ENCODE results near the gene PIK3C3. TPM values are rescaled to one million over a fixed set of nuclear protein-coding genes. Genes with fewer than 3 reads are reported as not detected.
"Not testable (repeated sequence)": the region's sequence is repeated elsewhere in the genome, so short reads cannot be mapped to it uniquely, and the experiment has no call there.

PIK3C3 gene
- total RNA-seq, 1 donor from 2014 or later: 32.5 TPM

- DNase-seq (ENCODE audit: low spot score): no peak
- intact Hi-C loops (cut with DNase I): no loop called here
Measured at GRCh38 chr18:42005782-42006181, 50.7 kb downstream of the PIK3C3 start.

DNA sequence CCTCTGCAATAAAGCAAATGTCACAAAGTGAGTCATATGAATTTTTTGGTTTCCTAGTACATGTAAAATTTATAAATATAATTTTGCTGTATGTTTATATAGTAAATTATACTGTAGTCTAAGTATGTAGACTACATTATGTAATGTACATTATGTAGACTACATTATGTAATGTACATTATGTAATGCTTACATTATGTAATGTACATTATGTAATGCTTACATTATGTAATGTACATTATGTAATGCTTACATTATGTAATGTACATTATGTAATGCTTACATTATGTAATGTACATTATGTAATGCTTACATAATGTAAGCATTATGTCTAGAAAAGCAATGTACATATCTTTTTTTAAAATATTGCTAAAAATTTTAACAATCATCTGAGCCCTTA, 54.4 kb downstream of the PIK3C3 start:
- intact Hi-C loops (cut with DNase I); DNase-seq (ENCODE audit: low spot score): not testable (repeated sequence)

DNA sequence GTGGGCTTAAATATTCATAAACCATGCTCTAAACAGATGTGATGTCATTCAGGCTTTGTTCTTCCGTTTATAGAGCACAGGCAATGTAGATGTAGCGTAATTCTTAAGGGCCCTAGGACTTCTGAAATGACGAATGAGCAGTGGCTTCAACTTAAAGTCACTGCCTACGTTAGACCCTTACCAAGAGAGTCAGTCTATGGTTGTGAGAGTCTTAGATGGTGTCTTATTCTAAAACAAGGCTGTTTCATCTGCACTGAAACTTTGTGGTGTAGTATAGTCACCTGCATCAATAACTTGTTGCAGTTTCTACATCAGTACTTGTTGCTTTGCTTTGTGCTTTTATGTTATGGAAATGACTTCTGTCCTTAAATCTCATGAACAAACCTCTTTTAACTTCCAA, 56.0 kb downstream of the PIK3C3 start:
- intact Hi-C loops (cut with DNase I): no loop called here
- no peak for DNase-seq (ENCODE audit: low spot score)

GRCh38 chr18:42018831-42019230, 63.8 kb downstream of the PIK3C3 start:
- DNase-seq (ENCODE audit: low spot score): no peak
- intact Hi-C loops (cut with DNase I): no loop called here

GRCh38 chr18:42024131-42024530, 69.1 kb downstream of the PIK3C3 start:
- intact Hi-C loops (cut with DNase I): no loop called here
- no peak for DNase-seq (ENCODE audit: low spot score)

DNA sequence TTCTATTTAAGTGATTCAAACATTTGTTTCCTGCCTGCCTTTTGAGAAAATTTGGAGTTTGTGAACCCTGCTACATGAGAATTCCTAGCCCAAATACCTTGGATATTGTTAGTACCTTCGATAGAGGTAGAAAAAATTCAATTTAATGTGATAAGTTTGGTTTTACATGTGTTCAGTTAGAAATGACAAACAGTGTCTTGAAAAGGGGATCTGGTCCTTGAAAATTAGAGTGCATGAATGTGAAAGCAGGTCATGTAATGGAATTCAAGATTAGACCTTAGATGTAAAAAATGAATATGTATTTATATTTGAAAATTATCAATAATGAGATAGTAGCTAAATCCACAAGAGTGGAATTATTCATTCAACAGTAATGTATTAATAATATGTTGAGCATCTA, 70.5 kb downstream of the PIK3C3 start:
- no peak for DNase-seq (ENCODE audit: low spot score)
- intact Hi-C loops (cut with DNase I): no loop called here

DNA sequence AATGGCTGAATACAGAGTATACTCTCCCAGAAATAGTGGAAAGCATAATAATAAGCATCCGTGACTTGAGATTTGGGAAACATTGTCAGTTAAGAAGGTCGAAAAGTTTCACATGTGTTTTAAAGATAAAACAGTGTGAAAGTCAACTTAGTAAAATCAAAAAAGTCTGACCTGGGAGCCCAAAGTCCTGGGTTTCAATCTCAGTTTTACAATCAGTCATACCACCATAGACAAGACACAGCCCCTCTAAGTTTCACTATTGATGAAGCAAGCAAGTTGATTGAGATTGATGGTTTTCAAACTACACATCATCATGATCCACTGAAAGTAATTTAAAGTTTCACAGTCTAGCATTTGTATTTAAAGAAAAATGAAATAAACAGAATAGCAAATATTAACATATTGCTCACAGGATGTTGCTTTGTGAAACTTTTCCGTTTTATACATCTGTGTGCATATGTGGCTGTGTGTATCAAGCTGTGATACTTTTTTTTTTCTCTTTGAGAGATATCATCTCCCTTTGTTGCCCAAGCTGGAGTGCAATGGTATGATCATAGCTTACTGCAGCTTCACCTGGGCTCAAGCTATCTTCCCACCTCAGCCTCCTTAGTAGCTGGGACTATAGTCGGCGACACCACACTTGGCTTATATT, 71.1 kb downstream of the PIK3C3 start:
- intact Hi-C loops (cut with DNase I): no loop called here
- no peak for DNase-seq (ENCODE audit: low spot score)

- intact Hi-C loops (cut with DNase I): no loop called here
- DNase-seq (ENCODE audit: low spot score): no peak
Measured at GRCh38 chr18:42028247-42028832, 73.3 kb downstream of the PIK3C3 start.

DNA sequence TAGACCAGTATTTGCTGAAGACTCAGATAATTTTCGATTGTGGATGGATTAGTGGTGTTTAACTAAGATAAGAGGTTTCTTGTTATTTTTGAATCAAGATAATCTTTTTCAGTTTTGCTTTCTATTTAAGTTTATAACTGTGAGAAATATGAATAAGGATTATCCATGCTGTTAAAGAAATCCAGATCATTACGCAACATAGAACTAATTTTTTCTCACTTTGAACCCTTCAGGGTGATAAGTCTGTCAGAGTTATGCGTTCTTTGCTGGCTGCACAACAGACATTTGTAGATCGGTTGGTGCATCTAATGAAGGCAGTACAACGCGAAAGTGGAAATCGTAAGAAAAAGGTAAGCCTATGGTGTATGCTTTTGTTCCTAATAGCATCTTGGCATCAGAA, 74.1 kb downstream of the PIK3C3 start:
- DNase-seq (ENCODE audit: low spot score): no peak
- intact Hi-C loops (cut with DNase I): no loop called here

DNA sequence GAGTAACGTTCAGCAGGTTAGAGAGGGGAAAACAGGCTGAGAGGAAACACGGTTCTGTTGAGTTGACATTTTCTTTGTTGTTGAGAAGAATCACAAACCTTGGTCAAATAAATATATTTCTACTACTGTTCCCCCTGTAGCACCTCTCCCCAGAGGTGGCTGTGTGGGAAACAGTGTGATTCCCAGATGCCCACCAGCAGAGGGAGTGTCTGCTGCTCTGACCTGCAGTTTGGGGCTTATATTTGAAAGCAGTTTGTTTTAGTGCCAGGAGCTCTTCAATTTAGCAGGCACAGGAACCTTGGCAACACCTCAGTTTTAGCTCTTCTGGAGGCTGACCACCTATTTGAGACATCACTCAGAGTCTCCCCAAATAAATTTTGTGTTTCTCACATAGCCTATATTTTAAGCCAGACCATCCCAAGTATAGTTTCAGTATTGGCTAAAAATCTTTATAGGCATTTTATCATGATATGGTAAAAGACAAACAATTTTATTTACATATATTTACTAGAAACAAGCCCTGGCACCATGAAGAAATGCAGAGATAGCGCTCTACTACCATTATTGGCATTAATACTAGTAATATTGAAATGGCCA, 75.7 kb downstream of the PIK3C3 start:
- no peak for DNase-seq (ENCODE audit: low spot score)
- intact Hi-C loops (cut with DNase I): no loop called here

- intact Hi-C loops (cut with DNase I): no loop called here
- DNase-seq (ENCODE audit: low spot score): no peak
Measured at GRCh38 chr18:42032447-42032846, 77.4 kb downstream of the PIK3C3 start.

GRCh38 chr18:42033137-42033810, 78.2 kb downstream of the PIK3C3 start:
- intact Hi-C loops (cut with DNase I): no loop called here
- DNase-seq (ENCODE audit: low spot score): no peak

GRCh38 chr18:42038936-42039335, 83.9 kb downstream of the PIK3C3 start:
- DNase-seq (ENCODE audit: low spot score): no peak
- intact Hi-C loops (cut with DNase I): no loop called here

DNA sequence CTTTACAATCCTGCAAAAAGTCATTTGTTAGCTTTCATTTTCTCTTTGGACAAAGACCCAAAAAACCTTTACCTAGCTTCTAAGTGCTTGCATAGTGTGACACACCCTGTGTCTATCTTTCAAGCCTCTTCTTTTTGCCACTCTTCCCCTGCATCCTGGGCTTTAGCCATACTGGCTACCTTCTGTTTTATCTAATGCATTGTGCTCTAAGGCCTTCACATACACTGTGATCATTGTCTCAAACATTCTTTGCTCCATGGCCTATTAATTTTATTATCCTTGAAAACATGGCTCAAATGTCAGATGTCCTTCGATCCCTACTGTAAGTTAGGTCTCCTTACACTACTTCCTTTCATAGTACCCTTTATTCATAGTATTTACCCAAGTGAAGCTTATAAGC, 84.4 kb downstream of the PIK3C3 start:
- no peak for DNase-seq (ENCODE audit: low spot score)
- intact Hi-C loops (cut with DNase I): no loop called here

DNA sequence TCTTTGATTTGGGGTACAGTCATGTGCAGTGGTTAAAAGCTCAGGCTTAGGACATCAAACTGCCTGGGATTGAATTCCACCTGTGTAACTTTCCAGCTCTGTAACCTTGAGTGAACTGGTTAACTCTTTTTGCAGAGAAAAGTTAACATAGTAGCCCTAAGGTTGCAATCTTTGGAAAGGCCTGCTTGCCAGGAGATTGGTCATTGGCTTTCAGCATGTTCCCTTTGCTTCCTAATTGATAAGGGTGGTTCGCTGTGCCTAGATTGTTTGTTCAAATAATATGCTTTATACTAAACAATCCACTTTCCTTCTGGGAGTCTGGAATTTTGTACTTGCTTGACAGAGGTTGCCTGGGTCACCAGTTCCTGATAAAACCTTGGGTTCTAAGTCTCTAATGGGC, 86.8 kb downstream of the PIK3C3 start:
- DNase-seq (ENCODE audit: low spot score): no peak
- intact Hi-C loops (cut with DNase I): no loop called here

GRCh38 chr18:42045346-42045745, 90.3 kb downstream of the PIK3C3 start:
- intact Hi-C loops (cut with DNase I): no loop called here
- no peak for DNase-seq (ENCODE audit: low spot score)

DNA sequence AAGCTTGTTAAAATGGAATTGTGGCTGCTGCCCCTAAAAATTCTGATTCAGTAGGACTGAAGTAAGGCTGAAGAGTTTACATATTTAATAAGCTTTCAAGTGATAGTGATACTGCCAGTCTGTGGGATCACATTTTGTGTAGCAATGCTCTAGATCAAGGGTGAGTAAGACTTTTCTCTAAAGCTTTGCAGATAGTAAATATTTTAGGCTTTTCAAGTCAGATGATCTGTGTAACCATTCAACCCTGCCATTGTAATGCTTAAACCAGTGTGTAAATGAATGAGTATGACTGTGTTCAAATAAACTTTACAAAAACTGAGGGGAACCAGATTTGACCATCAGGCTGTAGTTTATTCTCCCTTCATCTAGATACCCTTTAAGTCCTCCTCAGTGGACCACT, 92.7 kb downstream of the PIK3C3 start:
- intact Hi-C loops (cut with DNase I): no loop called here

GRCh38 chr18:42048158-42048557, 93.1 kb downstream of the PIK3C3 start:
- no peak for DNase-seq (ENCODE audit: low spot score)

More for the DNA sequence above, 92.7 kb downstream of the PIK3C3 start:
- DNase-seq (ENCODE audit: low spot score): no peak

GRCh38 chr18:42049536-42049935, 94.5 kb downstream of the PIK3C3 start:
- intact Hi-C loops (cut with DNase I): not testable (repeated sequence)

More at GRCh38 chr18:42048158-42048557, 93.1 kb downstream of the PIK3C3 start:
- intact Hi-C loops (cut with DNase I): no loop called here

GRCh38 chr18:42051411-42051810, 96.4 kb downstream of the PIK3C3 start:
- intact Hi-C loops (cut with DNase I): loop anchor here (10.0 kb wide), 1 partner anchor 1513 kb away; no protein-coding TSS in a partner anchor
- no peak for DNase-seq (ENCODE audit: low spot score)

More at GRCh38 chr18:42049536-42049935, 94.5 kb downstream of the PIK3C3 start:
- DNase-seq (ENCODE audit: low spot score): not testable (repeated sequence)

Data from cardiac septum (tissue), 1 donor.